ENCODE results near the gene COL6A1. TPM values are rescaled to one million over a fixed set of nuclear protein-coding genes. Genes with fewer than 3 reads are reported as not detected.

COL6A1 gene
- polyA plus RNA-seq, 1 of the 3 experiments (the other 2 are of a cell fraction) = 107 TPM

DNA sequence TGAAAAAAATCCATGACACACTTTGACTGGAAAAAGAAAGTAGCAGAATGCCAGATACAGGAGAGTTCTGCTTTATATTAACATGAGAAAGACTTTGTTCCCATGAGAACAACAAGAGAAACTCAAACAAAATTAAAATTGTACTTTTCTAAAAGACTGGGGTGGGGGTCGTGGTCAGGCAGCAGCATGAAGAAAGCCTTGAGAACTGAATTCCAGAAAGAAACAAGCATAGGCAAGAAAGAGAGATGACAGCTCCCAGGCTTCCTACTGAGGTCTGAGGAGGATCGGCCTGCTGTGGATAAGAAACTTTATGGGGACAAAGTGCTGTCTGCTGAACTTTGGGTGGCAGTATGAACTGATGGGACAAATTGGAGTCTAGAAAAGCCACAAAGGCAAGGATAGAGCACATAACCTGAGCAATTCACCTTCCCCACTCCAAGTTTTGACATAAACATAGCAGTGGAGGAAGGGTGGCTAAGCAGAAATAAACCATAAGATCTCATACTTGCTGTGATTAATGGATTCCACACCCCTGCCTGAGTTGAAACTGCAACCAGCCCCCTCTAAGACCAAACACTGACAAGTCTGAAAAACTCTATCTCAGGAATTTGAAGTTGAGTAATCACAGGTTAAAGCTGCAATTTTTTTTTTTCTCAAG lies 43.7 kb downstream of the COL6A1 start:
- ChIA-PET POLR2A (no interaction called here), CTCF (interaction anchor here (0.6 kb wide), 1 partner anchor 19 kb away, joined by 3 read pairs; no protein-coding TSS in a partner anchor)
- H3K9me2 ChIP-seq = no peaks in the 10 kb centered on the region
- no peaks in the 10 kb centered on the region for H4K20me1 ChIP-seq (ENCODE audit: insufficient read depth)
- peak overlapping the region; percentile 11 to 19; a peak in 2 of 4 replicates for H3K27ac ChIP-seq (ENCODE audit: low read depth in 2 of 2, low read length in 1 of 2)
- no peaks in the 10 kb centered on the region for H3K36me3 ChIP-seq (replicated peaks in 1 of 2; ENCODE audit: control insufficient read depth in 1 of 2, insufficient read depth in 2 of 2, low read length in 1 of 2)
- no peaks in the 10 kb centered on the region for H3K79me2 ChIP-seq (ENCODE audit: insufficient read depth)
- H3K4me3 ChIP-seq (ENCODE audit: low read depth in 2 of 2, low read length in 1 of 2) = no peak overlapping the region
- H3K27me3 ChIP-seq (ENCODE audit: insufficient read depth) = no peaks in the 10 kb centered on the region
- WGBS (ENCODE audit: low lambda C conversion rate) = 71% methylated on average over 2 of the region's 2 CpGs
- TF ChIP-seq, protein P1, sequence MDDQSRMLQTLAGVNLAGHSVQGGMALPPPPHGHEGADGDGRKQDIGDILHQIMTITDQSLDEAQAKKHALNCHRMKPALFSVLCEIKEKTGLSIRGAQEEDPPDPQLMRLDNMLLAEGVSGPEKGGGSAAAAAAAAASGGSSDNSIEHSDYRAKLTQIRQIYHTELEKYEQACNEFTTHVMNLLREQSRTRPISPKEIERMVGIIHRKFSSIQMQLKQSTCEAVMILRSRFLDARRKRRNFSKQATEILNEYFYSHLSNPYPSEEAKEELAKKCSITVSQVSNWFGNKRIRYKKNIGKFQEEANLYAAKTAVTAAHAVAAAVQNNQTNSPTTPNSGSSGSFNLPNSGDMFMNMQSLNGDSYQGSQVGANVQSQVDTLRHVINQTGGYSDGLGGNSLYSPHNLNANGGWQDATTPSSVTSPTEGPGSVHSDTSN (IDR thresholded peaks at IDR 0.05) = 0 out of 2 replicates have a peak, but pooled peaks have one; percentile 28
- TF ChIP-seq TCF12 (IDR thresholded peaks at IDR 0.05) = 0 out of 2 replicates have a peak, but pooled peaks have one; percentile 11
- TF ChIP-seq MEF2A (IDR thresholded peaks at IDR 0.05; ENCODE audit: borderline replicate concordance, low read depth) = no peak
- no peak overlapping the region for H2AFZ ChIP-seq (ENCODE audit: low read depth)
- no peaks in the 10 kb centered on the region for H3F3A ChIP-seq (replicated peaks; ENCODE audit: insufficient read depth)
- DNase-seq = no peak
- H3K9me3 ChIP-seq = no peaks in the 10 kb centered on the region
- no peak overlapping the region for H3K9ac ChIP-seq
- H3K4me2 ChIP-seq = no peak overlapping the region
- no peaks in the 10 kb centered on the region; a peak in 2 of 4 replicates for H3K4me1 ChIP-seq (ENCODE audit: control insufficient read depth in 1 of 2, insufficient read depth in 2 of 2, low read depth in 1 of 2, low read length in 1 of 2)

DNA sequence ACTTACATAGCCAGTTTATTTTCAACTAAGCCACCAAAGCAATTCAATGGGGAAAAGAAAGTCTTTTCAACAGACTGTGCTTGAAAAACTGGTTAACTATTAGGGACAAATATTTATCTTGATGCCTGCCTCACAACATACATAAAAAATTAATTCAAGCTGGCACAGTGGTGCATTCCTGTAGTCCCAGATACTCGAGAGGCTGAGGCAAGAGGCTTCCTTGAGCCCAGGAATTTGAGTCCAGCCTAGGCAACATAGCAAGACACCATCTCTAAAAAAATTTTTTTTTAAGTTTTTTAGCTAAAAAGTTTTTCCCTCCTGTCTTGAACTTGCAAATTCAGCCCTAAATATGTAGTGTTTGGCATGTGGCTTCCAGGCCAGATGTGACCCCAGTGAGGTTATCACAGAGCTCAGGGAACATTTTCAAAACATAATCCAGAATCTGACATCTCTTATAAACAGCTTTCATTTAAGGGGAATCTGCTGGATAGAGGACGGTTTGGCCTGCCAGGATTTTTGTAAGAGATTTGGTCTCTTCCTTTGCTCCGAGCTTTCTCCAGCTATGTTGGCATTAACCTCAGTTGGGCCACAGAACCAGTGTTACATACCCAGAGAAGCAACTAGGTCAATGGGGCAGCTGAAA lies 46.4 kb downstream of the COL6A1 start:
- no peaks in the 10 kb centered on the region; a peak in 2 of 4 replicates for H3K4me1 ChIP-seq (ENCODE audit: control insufficient read depth in 1 of 2, insufficient read depth in 2 of 2, low read depth in 1 of 2, low read length in 1 of 2)
- no peak overlapping the region for H2AFZ ChIP-seq (ENCODE audit: low read depth)
- H3K27me3 ChIP-seq (ENCODE audit: insufficient read depth) = no peaks in the 10 kb centered on the region
- CTCF ChIA-PET = interaction anchor here (0.9 kb wide), 1 partner anchor 57 kb away, joined by 5 read pairs; no protein-coding TSS in a partner anchor
- no peak overlapping the region for H3K4me3 ChIP-seq (ENCODE audit: low read depth in 2 of 2, low read length in 1 of 2)
- H3K4me2 ChIP-seq = no peak overlapping the region
- no peak overlapping the region for H3K9ac ChIP-seq
- 24% methylated on average over 3 of the region's 3 CpGs for WGBS (ENCODE audit: low lambda C conversion rate)
- no peaks in the 10 kb centered on the region for H3K36me3 ChIP-seq (replicated peaks in 1 of 2; ENCODE audit: control insufficient read depth in 1 of 2, insufficient read depth in 2 of 2, low read length in 1 of 2)
- POLR2A ChIA-PET = no interaction called here
- peak overlapping the region in 1 of 2 experiments; percentile 74; a peak in 2 of 4 replicates for H3K27ac ChIP-seq (ENCODE audit: low read depth in 2 of 2, low read length in 1 of 2)
- H3F3A ChIP-seq (replicated peaks; ENCODE audit: insufficient read depth) = no peaks in the 10 kb centered on the region
- H4K20me1 ChIP-seq (ENCODE audit: insufficient read depth) = no peaks in the 10 kb centered on the region
- no peaks in the 10 kb centered on the region for H3K79me2 ChIP-seq (ENCODE audit: insufficient read depth)
- TF ChIP-seq NFIC (IDR thresholded peaks at IDR 0.05; ENCODE audit: borderline replicate concordance) (no peak), RCOR1 (IDR thresholded peaks at IDR 0.05; ENCODE audit: low read length) (no peak), JUND (IDR thresholded peaks at IDR 0.05) (no peak), TCF12 (IDR thresholded peaks at IDR 0.05) (0 out of 2 replicates have a peak, but pooled peaks have one; percentile 9), ELF1 (IDR thresholded peaks at IDR 0.05) (no peak), MEF2A (IDR thresholded peaks at IDR 0.05; ENCODE audit: borderline replicate concordance, low read depth) (no peak), GATA2 (CRISPR knock-in tag; IDR thresholded peaks at IDR 0.05) (no peak), CHD2 (IDR thresholded peaks at IDR 0.05; ENCODE audit: low read length, partially characterized antibody) (no peak), FOSL2 (IDR thresholded peaks at IDR 0.05; ENCODE audit: borderline replicate concordance, low read depth) (no peak), RXRA (IDR thresholded peaks at IDR 0.05; ENCODE audit: borderline replicate concordance, low read depth) (no peak), RFX5 (IDR thresholded peaks at IDR 0.05; ENCODE audit: low read length) (no peak), EP300 (IDR thresholded peaks at IDR 0.05; ENCODE audit: borderline replicate concordance in 1 of 2, low read depth in 1 of 2, low read length in 1 of 2) (no peak)
- TF ChIP-seq, protein P1 (IDR thresholded peaks at IDR 0.05) = peak; percentile 28; the same call in 1 of the 2 replicates
- TF ChIP-seq, protein P2, sequence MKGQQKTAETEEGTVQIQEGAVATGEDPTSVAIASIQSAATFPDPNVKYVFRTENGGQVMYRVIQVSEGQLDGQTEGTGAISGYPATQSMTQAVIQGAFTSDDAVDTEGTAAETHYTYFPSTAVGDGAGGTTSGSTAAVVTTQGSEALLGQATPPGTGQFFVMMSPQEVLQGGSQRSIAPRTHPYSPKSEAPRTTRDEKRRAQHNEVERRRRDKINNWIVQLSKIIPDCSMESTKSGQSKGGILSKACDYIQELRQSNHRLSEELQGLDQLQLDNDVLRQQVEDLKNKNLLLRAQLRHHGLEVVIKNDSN (IDR thresholded peaks at IDR 0.05; ENCODE audit: borderline replicate concordance, low read depth) = no peak
- TF ChIP-seq, protein P3, sequence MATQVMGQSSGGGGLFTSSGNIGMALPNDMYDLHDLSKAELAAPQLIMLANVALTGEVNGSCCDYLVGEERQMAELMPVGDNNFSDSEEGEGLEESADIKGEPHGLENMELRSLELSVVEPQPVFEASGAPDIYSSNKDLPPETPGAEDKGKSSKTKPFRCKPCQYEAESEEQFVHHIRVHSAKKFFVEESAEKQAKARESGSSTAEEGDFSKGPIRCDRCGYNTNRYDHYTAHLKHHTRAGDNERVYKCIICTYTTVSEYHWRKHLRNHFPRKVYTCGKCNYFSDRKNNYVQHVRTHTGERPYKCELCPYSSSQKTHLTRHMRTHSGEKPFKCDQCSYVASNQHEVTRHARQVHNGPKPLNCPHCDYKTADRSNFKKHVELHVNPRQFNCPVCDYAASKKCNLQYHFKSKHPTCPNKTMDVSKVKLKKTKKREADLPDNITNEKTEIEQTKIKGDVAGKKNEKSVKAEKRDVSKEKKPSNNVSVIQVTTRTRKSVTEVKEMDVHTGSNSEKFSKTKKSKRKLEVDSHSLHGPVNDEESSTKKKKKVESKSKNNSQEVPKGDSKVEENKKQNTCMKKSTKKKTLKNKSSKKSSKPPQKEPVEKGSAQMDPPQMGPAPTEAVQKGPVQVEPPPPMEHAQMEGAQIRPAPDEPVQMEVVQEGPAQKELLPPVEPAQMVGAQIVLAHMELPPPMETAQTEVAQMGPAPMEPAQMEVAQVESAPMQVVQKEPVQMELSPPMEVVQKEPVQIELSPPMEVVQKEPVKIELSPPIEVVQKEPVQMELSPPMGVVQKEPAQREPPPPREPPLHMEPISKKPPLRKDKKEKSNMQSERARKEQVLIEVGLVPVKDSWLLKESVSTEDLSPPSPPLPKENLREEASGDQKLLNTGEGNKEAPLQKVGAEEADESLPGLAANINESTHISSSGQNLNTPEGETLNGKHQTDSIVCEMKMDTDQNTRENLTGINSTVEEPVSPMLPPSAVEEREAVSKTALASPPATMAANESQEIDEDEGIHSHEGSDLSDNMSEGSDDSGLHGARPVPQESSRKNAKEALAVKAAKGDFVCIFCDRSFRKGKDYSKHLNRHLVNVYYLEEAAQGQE (IDR thresholded peaks at IDR 0.05; ENCODE audit: low read depth, low read length) = no peak
- H3K9me3 ChIP-seq = no peaks in the 10 kb centered on the region
- H3K9me2 ChIP-seq = no peaks in the 10 kb centered on the region
- no peak for DNase-seq
